Thoracic aorta (tissue), 2 donors: Measurements from ENCODE around the gene PSMC4. TPM values are rescaled to one million over a fixed set of nuclear protein-coding genes. Genes with fewer than 3 reads are reported as not detected.

Source experiments
- ATAC-seq: fragments of 150-250 bp; one replicate; pipeline ENCODE4 v1.8.0; 2017; ENCODE audit warnings: low read depth; ENCODE audit not compliant: insufficient number of reproducible peaks, low FRiP score
- DNase-seq: peaks from one replicate; pipeline ENCODE4 v3.0.0-alpha.2; 2020; ENCODE audit warnings: low spot score
- H3K27ac ChIP-seq, 2 donors: fragments of 200-600 bp; sonication (generic); 1 replicate in 1 of 2; 2 replicates in 1 of 2; pipeline ENCODE4 v1.5.1; 2016; ENCODE audit warnings: mild to moderate bottlenecking in 2 of 2, moderate library complexity in 2 of 2
- H3K27me3 ChIP-seq: fragments of 200-600 bp; sonication (generic); replicated peaks from 2 replicates; pipeline ENCODE4 v1.6.0; 2016; ENCODE audit warnings: mild to moderate bottlenecking; ENCODE audit not compliant: insufficient read depth
- H3K36me3 ChIP-seq: fragments of 200-600 bp; sonication (generic); one replicate; pipeline ENCODE4 v1.5.1; 2016
- H3K4me1 ChIP-seq, 2 donors: fragments of 200-600 bp; sonication (generic); 1 replicate in 1 of 2; 2 replicates in 1 of 2; pipeline versions ENCODE4 v1.5.1 to v1.6.0; 2016; ENCODE audit warnings: low read depth in 2 of 2, mild to moderate bottlenecking in 1 of 2; ENCODE audit not compliant: control insufficient read depth in 1 of 2
- H3K4me3 ChIP-seq: fragments of 200-600 bp; sonication (generic); 2 replicates; pipeline ENCODE4 v1.5.1; 2016; ENCODE audit warnings: mild to moderate bottlenecking
- H3K9me3 ChIP-seq: fragments of 200-600 bp; sonication (generic); 2 replicates; pipeline ENCODE4 v1.5.1; 2016
- total RNA-seq, 2 donors: library from RNA; depleted of rRNA; stranded (reverse); fragments of >200 nt; gene quantifications; one replicate each; pipeline versions ENCODE4 v1.1.0 to v1.2.3, GENCODE V29; 2016
- TF ChIP-seq, protein P1 (sequence below): fragments of 200-600 bp; sonication (generic); IDR thresholded peaks from one replicate; pipeline ENCODE4 v1.5.1; 2019; ENCODE audit warnings: antibody characterized with exemption

The PSMC4 gene
- total RNA-seq, 2 donors from 2014 or later, result 71.1 to 93.1 TPM

GRCh38 chr19:39987596-39987995 lies 16.6 kb downstream of the PSMC4 start:
- Histone ChIP-seq H3K4me1 (peaks cover 0 to 8% of the 10 kb centered on the region in 2 donors), H3K4me3 (no peak overlapping the region), H3K36me3 (peaks cover 4% of the 10 kb centered on the region), H3K9me3 (peaks cover 20% of the 10 kb centered on the region), H3K27me3 (no peaks in the 10 kb centered on the region), H3K27ac (no peak overlapping the region)
- no peak for DNase-seq
- ATAC-seq, result no peak
- TF ChIP-seq, protein P1, sequence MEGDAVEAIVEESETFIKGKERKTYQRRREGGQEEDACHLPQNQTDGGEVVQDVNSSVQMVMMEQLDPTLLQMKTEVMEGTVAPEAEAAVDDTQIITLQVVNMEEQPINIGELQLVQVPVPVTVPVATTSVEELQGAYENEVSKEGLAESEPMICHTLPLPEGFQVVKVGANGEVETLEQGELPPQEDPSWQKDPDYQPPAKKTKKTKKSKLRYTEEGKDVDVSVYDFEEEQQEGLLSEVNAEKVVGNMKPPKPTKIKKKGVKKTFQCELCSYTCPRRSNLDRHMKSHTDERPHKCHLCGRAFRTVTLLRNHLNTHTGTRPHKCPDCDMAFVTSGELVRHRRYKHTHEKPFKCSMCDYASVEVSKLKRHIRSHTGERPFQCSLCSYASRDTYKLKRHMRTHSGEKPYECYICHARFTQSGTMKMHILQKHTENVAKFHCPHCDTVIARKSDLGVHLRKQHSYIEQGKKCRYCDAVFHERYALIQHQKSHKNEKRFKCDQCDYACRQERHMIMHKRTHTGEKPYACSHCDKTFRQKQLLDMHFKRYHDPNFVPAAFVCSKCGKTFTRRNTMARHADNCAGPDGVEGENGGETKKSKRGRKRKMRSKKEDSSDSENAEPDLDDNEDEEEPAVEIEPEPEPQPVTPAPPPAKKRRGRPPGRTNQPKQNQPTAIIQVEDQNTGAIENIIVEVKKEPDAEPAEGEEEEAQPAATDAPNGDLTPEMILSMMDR, result no peak

GRCh38 chr19:39993605-39994004 lies 22.6 kb downstream of the PSMC4 start:
- no peak overlapping the region for H3K27ac ChIP-seq
- TF ChIP-seq, protein P1, result no peak

DNA sequence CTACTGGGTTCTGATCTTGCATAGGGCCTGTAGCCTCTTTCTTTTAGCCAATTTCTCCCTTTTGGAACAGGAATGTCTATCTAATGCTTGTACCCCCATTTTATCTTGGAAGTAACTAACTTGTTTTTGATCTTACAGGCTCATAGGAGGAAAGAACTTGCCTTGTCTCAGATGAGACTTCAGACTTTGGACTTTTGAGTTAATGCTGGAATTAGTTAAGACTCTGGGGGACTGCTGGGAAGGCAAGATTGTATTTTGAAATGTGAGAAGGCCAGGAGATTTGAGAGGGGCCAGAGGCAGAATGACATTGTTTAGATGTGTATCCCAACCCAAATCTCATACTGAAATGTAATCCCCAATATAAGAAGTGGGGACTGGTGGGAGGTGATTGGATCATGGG lies 23.4 kb downstream of the PSMC4 start:
- TF ChIP-seq, protein P1, result no peak
- H3K4me1 ChIP-seq, result peaks cover 10 to 34% of the 10 kb centered on the region in 2 donors
- H3K27me3 ChIP-seq, result no peaks in the 10 kb centered on the region
- no peak for ATAC-seq
- DNase-seq, result no peak
- no peaks in the 10 kb centered on the region for H3K9me3 ChIP-seq
- no peak overlapping the region for H3K4me3 ChIP-seq
- H3K36me3 ChIP-seq, result no peaks in the 10 kb centered on the region
- H3K27ac ChIP-seq, result no peak overlapping the region

More at GRCh38 chr19:39993605-39994004, 22.6 kb downstream of the PSMC4 start:
- H3K27me3 ChIP-seq, result no peaks in the 10 kb centered on the region
- no peaks in the 10 kb centered on the region for H3K9me3 ChIP-seq
- no peak overlapping the region for H3K4me3 ChIP-seq
- H3K36me3 ChIP-seq, result no peaks in the 10 kb centered on the region
- DNase-seq (no peak), ATAC-seq (no peak)
- peaks cover 10 to 34% of the 10 kb centered on the region in 2 donors for H3K4me1 ChIP-seq

DNA sequence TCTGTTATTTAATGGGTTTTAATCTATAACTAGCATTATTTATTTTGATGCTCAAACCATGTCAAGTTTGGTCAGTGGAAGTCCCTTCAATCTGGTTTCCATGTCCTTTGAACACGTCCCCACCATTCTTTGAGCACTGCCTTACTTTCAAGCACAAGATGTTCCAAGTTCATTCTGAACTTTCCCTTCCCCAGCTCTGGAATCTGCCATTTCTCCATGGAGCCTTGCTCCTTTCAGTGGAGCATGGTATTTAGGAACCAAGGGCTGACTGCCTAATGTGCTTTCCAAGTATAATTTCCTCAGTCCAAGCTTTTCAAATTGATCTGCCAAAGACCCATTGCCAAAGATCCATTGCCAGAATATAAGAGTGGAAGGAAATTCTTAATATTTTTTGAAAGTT lies 24.8 kb downstream of the PSMC4 start:
- H3K36me3 ChIP-seq, result no peaks in the 10 kb centered on the region

GRCh38 chr19:39996218-39996810 lies 25.3 kb downstream of the PSMC4 start:
- DNase-seq, result no peak
- Histone ChIP-seq H3K4me3 (peak overlapping the region; percentile 81), H3K27ac (peak overlapping the region; percentile 78 to 89), H3K36me3 (no peaks in the 10 kb centered on the region), H3K4me1 (peaks cover 10 to 26% of the 10 kb centered on the region in 2 donors), H3K27me3 (no peaks in the 10 kb centered on the region), H3K9me3 (no peaks in the 10 kb centered on the region)
- peak; percentile 25 for ATAC-seq
- TF ChIP-seq, protein P1, result no peak

More for the DNA sequence above, 24.8 kb downstream of the PSMC4 start:
- Histone ChIP-seq H3K27me3 (no peaks in the 10 kb centered on the region), H3K9me3 (no peaks in the 10 kb centered on the region), H3K4me3 (peak overlapping the region; percentile 81), H3K4me1 (peaks cover 10 to 29% of the 10 kb centered on the region in 2 donors), H3K27ac (no peak overlapping the region)
- TF ChIP-seq, protein P1, result no peak
- DNase-seq (no peak), ATAC-seq (no peak)
